GM21381 (cell line): ENCODE results near the gene TNP1.

Source experiments
- ATAC-seq: cut with Tn5 transposase; IDR thresholded peaks from one replicate; pipeline ENCODE4 v1.9.1; 2021; ENCODE audit warnings: mild to moderate bottlenecking, moderate library complexity; ENCODE audit not compliant: unreplicated experiment

Gene TNP1, protein sequence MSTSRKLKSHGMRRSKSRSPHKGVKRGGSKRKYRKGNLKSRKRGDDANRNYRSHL

DNA sequence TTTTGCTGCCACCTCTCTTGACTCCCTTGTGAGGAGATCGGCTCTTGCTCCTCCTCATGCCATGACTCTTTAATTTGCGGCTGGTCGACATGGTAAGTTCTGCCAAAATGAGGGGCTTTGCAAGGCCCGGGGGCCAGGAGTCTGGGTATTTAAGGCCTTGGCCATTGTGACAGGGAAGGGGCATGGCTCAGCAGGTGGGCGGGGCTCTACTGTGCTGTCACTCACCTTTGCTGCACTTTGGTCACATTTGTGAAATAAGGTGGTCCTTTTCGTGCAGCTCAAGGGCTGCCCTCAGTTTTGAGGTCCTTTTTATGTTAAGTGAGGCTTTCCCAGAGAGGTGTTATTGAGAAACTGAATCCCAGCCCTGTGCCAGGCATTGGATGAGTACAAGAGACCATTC is at the start of gene TNP1:
TSS of gene TNP1 (minus strand) at position 121 of the 400 bp plus-strand sequence. CDS start at position 91, 30 bp downstream.
- ATAC-seq, result no peak

DNA sequence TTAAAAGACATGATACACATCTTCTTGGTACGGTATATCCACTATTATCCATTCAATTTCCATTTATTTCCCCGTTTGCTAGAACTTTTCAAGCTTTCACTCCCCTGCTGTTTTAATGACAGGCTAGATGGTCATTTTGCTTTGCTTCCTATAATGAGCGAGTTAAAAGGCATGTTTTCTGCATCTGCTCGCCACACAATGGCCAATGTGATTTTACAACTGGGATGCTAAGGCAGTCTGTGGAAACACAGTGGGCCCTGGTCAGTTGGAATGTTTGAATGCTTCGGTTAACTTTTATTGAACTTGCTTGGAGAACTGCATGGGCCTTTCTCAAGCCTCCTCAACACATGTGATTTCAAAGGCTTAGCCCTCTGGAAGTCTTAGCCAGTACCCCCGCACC is 48.4 kb upstream of the TNP1 start:
- ATAC-seq, result no peak

DNA sequence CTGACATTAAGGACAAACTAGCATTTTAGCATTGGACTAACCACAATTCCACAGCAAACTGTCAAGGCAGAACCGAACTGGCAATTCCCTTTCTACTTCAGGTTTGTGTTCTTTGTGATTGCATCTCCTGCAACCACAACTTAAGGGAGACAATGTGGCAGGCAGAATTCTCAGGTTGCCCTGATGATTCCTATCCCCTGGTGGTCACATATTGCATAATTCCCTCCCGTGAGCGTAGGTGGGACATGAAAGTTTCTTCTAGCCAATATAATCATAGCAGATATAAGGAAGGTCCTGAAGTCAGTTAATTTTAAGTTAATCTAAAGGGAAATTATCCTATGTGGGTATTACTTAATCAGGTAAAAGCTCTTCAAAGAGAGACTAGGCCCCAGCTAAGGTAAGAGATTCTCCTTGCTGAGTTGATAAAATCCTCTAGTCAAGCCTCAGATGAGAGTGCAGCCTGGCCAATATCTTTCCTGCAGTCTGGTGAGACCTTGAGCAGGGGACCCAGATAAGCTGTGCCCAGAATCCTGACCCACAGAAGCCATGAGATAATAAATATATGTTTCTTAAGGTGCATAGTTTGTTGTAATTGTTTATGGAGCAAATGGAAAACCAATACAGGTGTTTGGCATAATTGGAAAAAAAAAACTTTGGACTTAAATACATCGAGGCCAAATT is 45.9 kb upstream of the TNP1 start:
- ATAC-seq, result no peak

DNA sequence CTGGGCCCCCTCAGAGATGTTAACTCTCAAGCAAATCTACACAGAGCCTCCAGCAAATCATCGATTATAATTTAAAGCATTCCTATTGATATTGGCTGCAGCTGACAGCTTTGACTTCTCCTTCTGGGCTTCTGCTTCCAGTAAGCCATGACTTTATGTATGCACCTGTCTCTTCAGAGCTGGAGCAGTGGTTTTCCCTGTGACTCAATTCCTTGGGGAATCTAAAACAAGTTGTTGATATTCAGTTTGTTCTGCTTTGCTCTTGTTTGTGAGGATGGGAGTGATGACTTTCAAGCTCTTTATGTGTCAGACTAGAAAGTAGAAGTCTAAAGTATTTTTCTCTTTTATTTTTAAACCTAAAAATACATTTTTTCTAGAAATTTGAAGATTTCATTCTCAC is 45.1 kb upstream of the TNP1 start:
- ATAC-seq, result no peak

DNA sequence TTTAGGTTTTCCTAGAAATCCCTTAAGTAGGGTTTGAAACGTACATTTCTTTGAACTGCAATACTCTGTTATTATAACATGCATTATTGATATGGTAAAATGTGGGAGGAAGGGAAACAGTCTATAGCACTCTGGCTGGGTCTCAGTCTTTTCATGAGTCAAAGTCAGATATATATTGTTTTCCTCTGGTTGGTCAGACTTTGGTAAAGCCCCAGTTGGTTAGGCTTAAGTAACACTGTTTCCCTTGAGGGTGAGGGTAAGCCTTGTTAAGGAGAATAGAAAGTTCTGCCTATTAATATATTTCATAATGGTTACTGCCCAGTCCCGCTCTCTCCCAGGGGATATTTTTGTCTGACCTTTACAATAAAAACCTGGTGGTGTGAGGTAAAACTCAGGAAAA is 44.7 kb upstream of the TNP1 start:
- no peak for ATAC-seq

DNA sequence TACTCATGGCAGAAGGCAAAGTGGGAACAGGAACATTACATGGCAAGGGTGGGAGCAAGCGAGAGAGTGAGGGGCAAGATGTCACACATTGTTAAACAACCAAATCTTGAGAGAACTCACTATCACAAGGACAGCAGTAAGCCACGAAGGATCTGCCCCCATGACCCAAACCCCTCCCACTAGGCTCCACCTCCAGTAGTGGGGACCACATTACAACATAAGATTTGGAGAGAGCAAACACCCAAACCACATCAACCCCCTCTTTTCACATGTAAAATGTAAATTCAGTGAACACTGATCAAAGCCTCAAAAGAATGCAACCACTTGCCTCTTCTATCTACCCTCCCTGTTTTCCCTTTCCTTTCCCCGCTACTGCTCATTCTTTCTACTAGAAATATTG is 43.6 kb upstream of the TNP1 start:
- ATAC-seq, result no peak

DNA sequence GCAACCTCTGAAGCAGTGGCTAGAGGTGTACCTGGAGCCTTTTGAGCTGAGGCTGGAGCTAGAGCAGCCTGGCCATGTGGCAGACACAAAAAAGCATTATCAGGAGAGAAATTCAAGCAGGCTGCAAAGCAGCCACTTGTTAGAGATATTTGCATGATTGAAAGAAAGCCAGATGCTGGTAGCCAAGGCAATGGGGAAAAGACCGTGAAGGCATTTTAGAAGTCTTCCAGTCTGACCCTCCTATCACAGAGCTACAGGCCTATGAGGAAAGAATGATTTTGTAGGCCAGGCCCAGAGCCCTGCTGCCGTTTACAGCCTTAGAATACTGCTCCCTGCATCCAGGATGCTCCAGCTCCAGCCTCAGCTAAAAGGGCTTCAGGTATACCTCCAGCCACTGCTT is 41.4 kb upstream of the TNP1 start:
- no peak for ATAC-seq

DNA sequence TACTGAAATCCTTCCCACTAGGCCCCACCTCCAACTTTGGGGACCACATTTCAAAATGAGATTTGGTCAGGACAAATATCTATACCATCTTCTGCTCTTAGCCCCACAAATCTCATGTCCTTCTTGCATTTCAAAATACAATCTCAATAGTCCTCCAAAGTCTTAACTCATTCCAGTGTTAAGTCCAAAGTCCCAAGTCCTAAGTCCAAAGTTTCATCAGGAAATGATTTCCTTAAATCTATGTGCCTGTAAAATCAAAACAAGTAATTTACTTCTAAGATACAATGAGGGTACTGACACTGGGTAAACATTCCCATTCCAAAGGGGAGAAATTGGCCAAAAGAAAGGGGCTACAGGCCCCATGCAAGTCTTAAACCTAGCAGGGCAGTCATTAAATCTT is 40.5 kb upstream of the TNP1 start:
- ATAC-seq, result no peak

DNA sequence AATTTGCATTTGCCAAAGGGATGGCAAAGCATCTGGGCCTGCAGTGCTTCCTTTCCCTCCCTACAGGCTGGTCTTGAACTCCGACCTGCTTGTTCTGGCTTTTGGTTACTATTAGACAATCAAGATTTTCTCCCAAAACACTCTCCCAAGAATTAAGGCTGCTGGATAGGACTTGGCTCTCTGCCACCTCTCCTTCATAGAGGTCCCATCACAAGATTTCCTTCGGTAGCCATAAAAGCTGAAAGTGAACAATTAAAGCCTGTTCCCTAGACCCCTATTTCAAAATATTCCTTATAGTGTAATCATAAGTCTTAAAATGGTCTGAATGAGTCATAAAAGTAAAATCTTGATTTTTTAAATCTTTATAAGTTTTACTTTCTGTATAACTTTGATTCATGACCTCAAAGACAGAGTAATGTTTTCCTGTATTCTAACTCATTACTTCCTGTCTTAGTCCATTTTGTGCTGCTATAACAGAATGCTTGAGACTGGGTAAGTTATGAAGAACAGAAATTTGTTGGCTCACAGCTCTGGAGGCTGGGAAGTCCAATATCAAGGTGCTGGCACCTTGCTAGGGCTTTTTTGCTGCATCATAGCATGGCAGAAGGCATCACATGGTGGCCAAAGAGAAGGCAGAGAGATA is 37.8 kb upstream of the TNP1 start:
- no peak for ATAC-seq

DNA sequence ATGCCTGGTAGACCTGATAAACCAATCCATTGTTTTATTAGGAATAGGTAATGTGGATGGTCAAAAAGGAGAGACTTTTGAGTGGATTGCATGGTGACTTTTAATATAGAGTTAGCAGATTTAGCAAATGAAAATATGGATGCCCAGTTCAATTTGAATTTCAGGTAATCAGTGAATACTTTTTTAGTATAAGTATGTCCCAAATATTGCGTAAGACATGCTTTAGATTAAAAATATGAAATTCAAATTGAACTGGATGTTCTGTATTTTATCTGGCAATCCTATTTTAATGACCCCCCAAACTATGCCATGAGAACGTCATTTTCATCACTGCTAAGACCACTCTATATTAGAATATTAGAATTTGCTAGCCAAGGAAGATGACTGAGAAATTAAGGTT is 30.3 kb upstream of the TNP1 start:
- no peak for ATAC-seq

DNA sequence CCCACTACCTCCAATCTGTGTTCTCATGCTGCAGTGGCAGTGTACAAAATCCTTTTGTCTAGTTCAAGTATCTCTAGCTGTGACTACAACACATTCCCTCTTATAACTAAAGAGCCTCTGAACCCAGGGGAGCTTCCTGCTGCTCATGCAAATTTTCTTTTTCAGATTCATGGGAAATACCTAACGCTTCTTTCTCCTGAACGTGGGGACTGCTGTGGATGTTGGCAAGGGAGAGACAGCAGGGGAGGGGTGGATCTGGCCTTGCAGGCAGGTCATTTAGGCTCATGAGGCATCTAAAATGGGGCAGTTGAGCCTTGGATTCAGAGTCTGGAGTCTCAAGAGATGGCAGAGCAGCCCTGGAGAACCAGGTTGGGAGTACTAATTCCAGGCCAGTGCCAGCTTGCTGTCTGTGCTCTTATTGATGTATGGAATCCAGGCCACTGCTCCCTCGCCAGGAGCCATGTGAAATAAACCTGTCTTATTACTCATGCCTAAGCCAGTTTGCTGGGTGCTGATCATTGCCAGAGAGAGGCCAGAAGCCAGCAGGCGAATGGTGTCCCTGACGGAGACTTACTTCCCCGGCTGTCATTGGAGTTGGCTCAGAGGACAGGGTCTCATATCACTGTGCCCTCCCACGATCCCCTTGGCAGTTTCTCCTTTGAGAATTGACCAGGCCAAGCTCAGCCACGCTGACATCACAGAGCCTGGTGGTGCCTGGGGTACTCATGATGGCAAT is 29.2 kb upstream of the TNP1 start:
- no peak for ATAC-seq

DNA sequence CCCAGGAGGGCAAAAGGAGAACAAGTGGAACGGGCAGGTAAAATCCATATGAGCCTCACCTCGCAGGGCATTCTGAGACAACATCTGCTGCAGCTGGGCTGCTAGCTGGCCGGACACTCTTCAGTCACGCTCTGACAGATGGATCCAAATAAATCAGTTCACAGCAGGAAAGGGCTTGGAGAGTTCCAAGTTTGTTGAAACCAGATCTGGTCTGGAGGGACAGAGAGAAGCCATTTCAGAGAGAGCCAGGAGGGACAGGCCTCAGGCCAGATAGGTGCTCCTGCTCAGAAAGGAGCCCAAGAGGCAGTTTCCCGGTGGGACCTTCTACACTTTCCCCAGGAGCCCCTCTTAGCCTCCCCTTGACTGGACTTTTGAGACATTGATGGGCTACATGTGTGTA is 28.2 kb upstream of the TNP1 start:
- no peak for ATAC-seq

DNA sequence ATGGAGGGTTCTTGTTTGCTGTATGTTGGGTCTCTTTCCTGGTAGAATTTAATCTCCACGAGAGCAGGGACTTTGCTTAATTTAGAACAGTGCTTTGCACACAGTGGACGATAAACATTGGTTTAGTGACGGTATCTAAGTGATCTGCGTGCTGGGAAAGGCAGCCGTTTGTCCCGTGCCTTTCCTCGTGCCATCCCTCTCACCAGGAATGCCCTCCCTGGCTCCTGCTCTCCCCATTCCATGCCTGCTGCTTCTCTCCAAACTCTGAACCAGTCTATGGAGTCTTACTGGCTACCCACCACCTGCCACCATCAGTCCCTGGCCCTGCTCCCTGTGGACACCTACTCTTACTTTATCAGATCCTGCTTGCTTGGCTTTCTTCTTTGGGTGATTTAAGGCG is 27.3 kb upstream of the TNP1 start:
- ATAC-seq, result no peak

DNA sequence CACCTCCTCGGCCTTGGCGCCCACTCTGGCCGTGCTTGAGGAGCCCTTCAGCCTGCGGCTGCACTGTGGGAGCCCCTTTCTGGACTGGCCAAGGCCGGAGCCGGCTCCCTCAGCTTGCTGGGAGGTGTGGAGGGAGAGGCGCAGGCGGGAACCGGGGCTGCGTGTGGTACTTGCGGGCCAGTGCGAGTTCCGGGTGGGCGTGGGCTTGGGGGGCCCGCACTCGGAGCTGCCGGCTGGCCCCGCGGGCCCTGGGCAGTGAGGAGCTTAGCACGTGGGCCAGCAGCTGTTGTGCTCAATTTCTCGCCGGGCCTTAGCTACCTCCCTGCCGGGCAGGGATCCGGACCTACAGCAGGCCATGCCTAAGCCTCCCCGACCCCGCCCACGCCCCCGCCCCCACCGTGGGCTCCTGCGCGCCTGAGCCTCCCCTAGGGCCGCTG is 25.3 kb upstream of the TNP1 start:
- no peak for ATAC-seq

DNA sequence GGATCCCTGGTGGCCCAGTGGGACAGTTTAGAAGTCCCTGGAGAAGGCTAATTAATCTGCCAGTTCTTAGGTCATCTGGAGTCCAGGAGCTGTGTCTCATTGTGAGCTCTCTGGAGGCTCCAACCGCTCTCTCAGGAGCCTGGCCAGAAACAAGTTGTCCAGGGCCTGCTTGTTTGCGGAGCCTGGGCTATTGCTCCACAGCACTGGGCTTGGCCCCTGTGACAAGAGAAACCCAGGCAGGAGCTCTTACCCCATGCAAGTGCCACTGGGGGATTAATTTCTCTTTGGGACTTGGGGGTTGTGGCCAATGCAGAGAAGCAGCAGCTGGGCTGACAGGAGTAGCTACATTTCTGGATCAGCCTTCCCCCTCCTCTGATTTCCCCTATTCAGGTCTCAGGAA is 24.5 kb upstream of the TNP1 start:
- ATAC-seq, result no peak

DNA sequence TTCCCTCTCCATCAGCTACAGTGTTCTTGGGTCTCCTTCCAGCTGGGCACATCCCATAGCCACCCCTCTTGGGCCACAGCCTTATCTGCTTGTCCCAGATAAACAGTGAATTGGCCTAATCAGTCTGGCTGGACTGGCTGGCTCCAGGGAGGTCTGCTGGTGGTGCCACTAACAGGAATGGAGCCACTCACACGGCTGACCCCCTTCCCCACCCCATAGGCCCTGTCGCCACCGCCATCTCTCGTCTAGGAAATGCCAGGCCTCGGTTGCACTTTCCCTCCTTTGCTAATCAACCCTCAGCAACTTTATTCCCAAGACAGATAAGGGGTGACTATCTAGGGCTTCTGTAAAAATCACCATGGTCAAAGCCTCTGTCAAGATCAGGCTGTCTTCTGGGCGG is 23.0 kb upstream of the TNP1 start:
- no peak for ATAC-seq

DNA sequence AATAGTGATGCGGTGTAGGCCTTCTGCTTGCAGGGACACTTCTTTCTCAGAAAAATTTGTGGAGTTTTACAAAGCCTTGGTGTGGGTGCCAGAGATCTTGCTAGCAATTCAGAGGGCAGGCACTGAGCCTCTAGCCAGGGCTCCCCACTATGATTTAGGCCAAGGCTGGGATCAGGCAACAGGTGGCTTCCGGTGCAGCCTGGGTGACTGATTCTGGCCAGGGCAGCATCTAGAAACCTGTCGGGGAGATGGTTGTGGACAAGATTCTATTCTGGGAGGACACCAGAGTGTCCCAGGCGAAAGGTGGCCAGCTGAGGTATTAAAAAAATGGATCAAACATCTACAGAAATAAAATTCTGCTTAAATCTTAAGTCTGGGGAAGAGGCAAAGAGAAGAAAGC is 21.5 kb upstream of the TNP1 start:
- ATAC-seq, result no peak

DNA sequence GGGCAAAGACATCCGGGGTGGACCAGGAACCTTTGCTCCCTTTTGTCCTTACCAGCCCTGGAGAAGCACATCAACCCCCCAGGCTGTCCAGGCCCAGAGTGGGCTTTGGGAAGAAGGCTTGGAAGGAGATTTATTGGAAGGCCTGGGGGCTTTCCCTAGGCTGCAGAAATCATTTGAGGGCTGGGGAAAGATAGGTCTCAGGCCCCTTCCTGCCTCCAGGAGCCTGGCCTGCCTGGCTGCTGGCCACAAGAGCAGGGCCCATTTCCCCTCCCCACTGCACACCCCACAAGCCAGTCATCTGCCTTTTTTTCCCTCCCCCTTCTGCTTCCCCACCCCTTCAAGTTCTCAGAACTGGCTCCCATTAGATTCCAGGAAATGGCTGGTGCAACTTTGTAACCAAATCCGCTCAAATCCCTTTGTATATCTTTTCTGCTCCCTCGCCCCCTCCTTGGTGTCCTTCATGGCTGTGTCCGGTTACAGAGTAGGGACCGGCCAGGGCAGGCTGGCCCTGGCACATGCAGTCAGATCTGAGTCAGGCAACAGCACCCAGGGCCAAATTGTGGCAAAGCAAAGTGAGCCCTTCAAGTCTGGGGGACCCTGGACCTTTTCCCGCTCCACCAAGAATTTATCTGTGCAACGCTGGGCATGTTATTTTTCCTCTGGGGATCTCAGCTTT is 20.8 kb upstream of the TNP1 start:
- no peak for ATAC-seq

DNA sequence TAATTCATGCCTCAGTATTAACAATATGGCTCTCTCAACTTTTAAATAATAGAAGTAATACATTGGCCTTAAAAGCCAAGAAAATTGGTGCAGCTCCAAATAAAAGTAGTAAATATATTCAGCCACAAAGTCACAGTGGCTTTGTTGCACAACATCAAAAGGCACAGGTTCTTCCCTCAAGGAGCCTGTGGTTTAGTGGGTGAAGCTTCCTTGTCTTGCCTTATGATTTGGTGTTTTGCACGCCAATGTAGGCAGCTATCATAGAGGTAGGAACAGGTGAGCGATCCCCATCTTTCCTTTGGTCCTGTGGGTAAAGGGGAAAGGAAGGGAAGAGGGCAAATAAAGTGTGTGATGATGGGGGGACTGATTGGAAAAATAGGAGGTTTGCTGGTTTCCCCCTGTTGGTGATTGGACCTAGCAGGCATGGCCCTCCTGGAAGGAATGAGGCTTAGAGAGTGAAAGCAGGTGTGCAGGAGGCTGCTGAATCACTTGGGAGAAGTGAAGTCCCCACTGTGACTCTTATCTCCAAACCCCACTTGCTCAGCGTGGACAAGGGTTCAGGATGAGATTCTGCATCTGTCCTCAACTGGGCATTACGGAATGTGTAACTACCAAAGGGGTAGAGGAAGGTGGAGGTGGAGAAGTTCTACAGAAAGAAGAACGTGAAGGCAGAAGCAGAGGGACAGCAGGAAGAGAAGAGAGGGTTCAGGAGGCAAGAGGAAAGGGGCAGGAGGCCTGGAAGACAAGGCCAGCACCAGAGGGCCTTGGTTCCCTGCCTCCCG is 20.1 kb upstream of the TNP1 start:
- ATAC-seq, result no peak

DNA sequence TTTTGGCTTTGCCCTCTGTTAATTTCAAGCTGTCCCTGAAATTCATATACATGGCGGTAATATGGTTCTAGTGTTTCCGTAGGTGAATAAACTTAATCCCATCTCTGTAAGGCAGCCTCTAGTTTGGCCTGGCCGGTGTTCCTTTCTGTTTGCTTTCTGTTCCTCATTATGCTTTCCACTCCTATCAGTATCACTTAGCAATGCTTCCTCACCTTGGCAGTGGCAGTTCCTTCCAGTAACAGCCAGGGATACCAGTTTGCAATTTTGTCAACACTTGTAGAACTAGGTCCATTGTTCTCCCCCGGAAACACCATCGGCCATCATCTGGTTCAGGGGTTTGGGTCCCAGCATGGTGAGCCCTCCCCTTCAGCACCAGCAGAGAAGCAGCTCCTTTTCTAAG is 18.2 kb upstream of the TNP1 start:
- no peak for ATAC-seq

DNA sequence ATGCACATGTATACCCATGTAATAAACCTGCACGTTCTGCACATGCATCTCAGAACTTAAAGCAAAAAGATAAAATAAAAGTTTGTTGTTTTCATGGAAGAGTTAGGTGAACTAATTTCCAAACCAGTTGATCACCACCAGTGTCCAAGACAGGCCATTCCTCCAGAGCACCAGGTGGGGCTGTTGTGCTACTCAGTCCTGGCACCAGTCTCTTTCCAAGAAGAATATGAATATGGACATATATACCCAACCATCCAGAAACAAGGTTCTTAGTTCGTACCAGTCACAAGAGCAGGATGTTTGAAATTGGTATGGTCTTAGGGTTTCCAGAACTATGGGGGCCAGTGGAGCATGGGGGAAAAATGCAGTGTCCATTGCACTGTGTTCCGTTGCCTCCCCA is 17.2 kb upstream of the TNP1 start:
- no peak for ATAC-seq
